ENCODE measurements around the gene PTPRM.

PTPRM gene

GRCh38 chr18:8139127-8139527 is 572.0 kb downstream of the PTPRM start:
- no peak for DNase-seq

- no peak for DNase-seq
These were observed 572.8 kb downstream of the PTPRM start for GRCh38 chr18:8139891-8140406.

GRCh38 chr18:8140841-8141501 is 573.9 kb downstream of the PTPRM start:
- DNase-seq, result no peak

GRCh38 chr18:8142131-8142711 is 575.1 kb downstream of the PTPRM start:
- no peak for DNase-seq

- DNase-seq, result no peak
These were observed 575.8 kb downstream of the PTPRM start for GRCh38 chr18:8142932-8143331.

GRCh38 chr18:8151181-8151580 is 584.1 kb downstream of the PTPRM start:
- DNase-seq, result no peak

- no peak for DNase-seq
These were observed 586.9 kb downstream of the PTPRM start for GRCh38 chr18:8153887-8154583.

GRCh38 chr18:8162802-8163201 is 595.7 kb downstream of the PTPRM start:
- DNase-seq, result no peak

- no peak for DNase-seq
These were observed 596.3 kb downstream of the PTPRM start for GRCh38 chr18:8163286-8163959.

- no peak for DNase-seq
These were observed 598.0 kb downstream of the PTPRM start for GRCh38 chr18:8165095-8165494.

GRCh38 chr18:8167026-8167425 is 599.9 kb downstream of the PTPRM start:
- DNase-seq, result no peak

- no peak for DNase-seq
These were observed 600.6 kb downstream of the PTPRM start for GRCh38 chr18:8167673-8168072.

- DNase-seq, result no peak
These were observed 602.6 kb downstream of the PTPRM start for GRCh38 chr18:8169722-8170121.

- no peak for DNase-seq
These were observed 607.7 kb downstream of the PTPRM start for GRCh38 chr18:8174771-8175170.

GRCh38 chr18:8175501-8176061 is 608.5 kb downstream of the PTPRM start:
- no peak for DNase-seq

GRCh38 chr18:8176109-8176508 is 609.0 kb downstream of the PTPRM start:
- DNase-seq, result no peak

GRCh38 chr18:8176554-8176953 is 609.4 kb downstream of the PTPRM start:
- DNase-seq, result no peak

GRCh38 chr18:8177330-8178016 is 610.4 kb downstream of the PTPRM start:
- DNase-seq, result no peak

- DNase-seq, result no peak
These were observed 619.3 kb downstream of the PTPRM start for GRCh38 chr18:8186413-8186812.

GRCh38 chr18:8188184-8188583 is 621.1 kb downstream of the PTPRM start:
- no peak for DNase-seq

- DNase-seq, result no peak
These were observed 623.9 kb downstream of the PTPRM start for GRCh38 chr18:8190980-8191379.

GRCh38 chr18:8194431-8194830 is 627.3 kb downstream of the PTPRM start:
- DNase-seq, result no peak

- no peak for DNase-seq
These were observed 629.1 kb downstream of the PTPRM start for GRCh38 chr18:8196238-8196637.
